HG02938 (cell line): Measurements from ENCODE around the gene L3HYPDH.

Experiments
- ATAC-seq: cut with Tn5 transposase; IDR thresholded peaks from one replicate; pipeline ENCODE4 v1.9.1; 2021; ENCODE audit warnings: mild to moderate bottlenecking, moderate library complexity; ENCODE audit not compliant: unreplicated experiment

L3HYPDH gene

GRCh38 chr14:59427653-59428580 lies 56.3 kb downstream of the L3HYPDH start:
- no peak for ATAC-seq

- ATAC-seq = no peak
Observed at GRCh38 chr14:59425322-59425935, 58.8 kb downstream of the L3HYPDH start.

- no peak for ATAC-seq
Observed at GRCh38 chr14:59424341-59425071, 59.7 kb downstream of the L3HYPDH start.
